Measurements from ENCODE around the gene ARHGAP24.

DNA sequence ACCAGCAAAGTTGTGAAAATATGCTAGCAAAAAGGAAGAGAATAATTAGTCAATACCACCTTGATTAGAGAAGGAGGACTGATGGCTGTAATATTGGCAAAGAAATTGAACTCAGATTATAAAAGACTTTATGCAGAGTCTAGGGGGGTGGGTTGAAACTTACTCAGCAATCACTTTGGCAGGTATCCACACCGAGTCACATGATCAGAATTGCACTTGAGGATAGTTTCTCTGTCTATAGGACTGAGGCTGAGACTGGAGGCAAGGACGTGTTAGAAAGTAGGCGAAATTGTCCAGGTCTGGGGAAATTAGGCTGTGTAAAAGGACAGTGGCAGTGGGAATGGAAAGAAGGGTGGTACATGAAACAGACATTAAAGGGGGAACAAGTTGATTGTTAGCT lies 284.4 kb downstream of the ARHGAP24 start:
- TF ChIP-seq, protein P1, sequence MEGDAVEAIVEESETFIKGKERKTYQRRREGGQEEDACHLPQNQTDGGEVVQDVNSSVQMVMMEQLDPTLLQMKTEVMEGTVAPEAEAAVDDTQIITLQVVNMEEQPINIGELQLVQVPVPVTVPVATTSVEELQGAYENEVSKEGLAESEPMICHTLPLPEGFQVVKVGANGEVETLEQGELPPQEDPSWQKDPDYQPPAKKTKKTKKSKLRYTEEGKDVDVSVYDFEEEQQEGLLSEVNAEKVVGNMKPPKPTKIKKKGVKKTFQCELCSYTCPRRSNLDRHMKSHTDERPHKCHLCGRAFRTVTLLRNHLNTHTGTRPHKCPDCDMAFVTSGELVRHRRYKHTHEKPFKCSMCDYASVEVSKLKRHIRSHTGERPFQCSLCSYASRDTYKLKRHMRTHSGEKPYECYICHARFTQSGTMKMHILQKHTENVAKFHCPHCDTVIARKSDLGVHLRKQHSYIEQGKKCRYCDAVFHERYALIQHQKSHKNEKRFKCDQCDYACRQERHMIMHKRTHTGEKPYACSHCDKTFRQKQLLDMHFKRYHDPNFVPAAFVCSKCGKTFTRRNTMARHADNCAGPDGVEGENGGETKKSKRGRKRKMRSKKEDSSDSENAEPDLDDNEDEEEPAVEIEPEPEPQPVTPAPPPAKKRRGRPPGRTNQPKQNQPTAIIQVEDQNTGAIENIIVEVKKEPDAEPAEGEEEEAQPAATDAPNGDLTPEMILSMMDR (IDR thresholded peaks at IDR 0.05): no peak
- TF ChIP-seq POLR2AphosphoS5 (IDR thresholded peaks at IDR 0.05): no peak
